ENCODE data around the gene WNT11.

Gene WNT11

GRCh38 chr11:76177250-76177686 lies 29.0 kb downstream of the WNT11 start:
- no peak for DNase-seq
- H3K27ac ChIP-seq, result no peak overlapping the region

GRCh38 chr11:76176463-76176862 lies 29.8 kb downstream of the WNT11 start:
- H3K27ac ChIP-seq, result no peak overlapping the region
- no peaks in the 10 kb centered on the region for H3K27me3 ChIP-seq (replicated peaks)
- H3K4me3 ChIP-seq (ENCODE audit: low read depth, low read length), result no peak overlapping the region
- H3K36me3 ChIP-seq (replicated peaks), result no peaks in the 10 kb centered on the region
- in situ Hi-C loops (cut with HindIII; ENCODE audit: low pct_ligation_motif_present, low sequenced_read_pairs), result no loop called here
- TF ChIP-seq CTCF (IDR thresholded peaks at IDR 0.05; ENCODE audit: low read depth, low read length, missing control alignments), result no peak
- no peak for DNase-seq

More at GRCh38 chr11:76177250-76177686, 29.0 kb downstream of the WNT11 start:
- Histone ChIP-seq H3K4me3 (ENCODE audit: low read depth, low read length) (no peak overlapping the region), H3K36me3 (replicated peaks) (no peaks in the 10 kb centered on the region), H3K27me3 (replicated peaks) (no peaks in the 10 kb centered on the region)
- no peak for TF ChIP-seq CTCF (IDR thresholded peaks at IDR 0.05; ENCODE audit: low read depth, low read length, missing control alignments)
- in situ Hi-C loops (cut with HindIII; ENCODE audit: low pct_ligation_motif_present, low sequenced_read_pairs), result no loop called here

- Histone ChIP-seq H3K27ac (no peak overlapping the region), H3K4me3 (ENCODE audit: low read depth, low read length) (no peak overlapping the region), H3K36me3 (replicated peaks) (no peaks in the 10 kb centered on the region), H3K27me3 (replicated peaks) (no peaks in the 10 kb centered on the region)
- no peak for DNase-seq
- in situ Hi-C loops (cut with HindIII; ENCODE audit: low pct_ligation_motif_present, low sequenced_read_pairs), result no loop called here
- no peak for TF ChIP-seq CTCF (IDR thresholded peaks at IDR 0.05; ENCODE audit: low read depth, low read length, missing control alignments)
Measured at GRCh38 chr11:76175783-76176182, 30.5 kb downstream of the WNT11 start.

- no peaks in the 10 kb centered on the region for H3K36me3 ChIP-seq (replicated peaks)
- no peak for TF ChIP-seq CTCF (IDR thresholded peaks at IDR 0.05; ENCODE audit: low read depth, low read length, missing control alignments)
- H3K27ac ChIP-seq, result no peak overlapping the region
- H3K27me3 ChIP-seq (replicated peaks), result no peaks in the 10 kb centered on the region
- no peak for DNase-seq
- H3K4me3 ChIP-seq (ENCODE audit: low read depth, low read length), result no peak overlapping the region
- in situ Hi-C loops (cut with HindIII; ENCODE audit: low pct_ligation_motif_present, low sequenced_read_pairs), result no loop called here
Measured at GRCh38 chr11:76174330-76174729, 32.0 kb downstream of the WNT11 start.

GRCh38 chr11:76173663-76174062 lies 32.6 kb downstream of the WNT11 start:
- no peak for TF ChIP-seq CTCF (IDR thresholded peaks at IDR 0.05; ENCODE audit: low read depth, low read length, missing control alignments)
- in situ Hi-C loops (cut with HindIII; ENCODE audit: low pct_ligation_motif_present, low sequenced_read_pairs), result no loop called here
- no peak for DNase-seq

GRCh38 chr11:76172583-76172982 lies 33.7 kb downstream of the WNT11 start:
- Histone ChIP-seq H3K36me3 (replicated peaks) (no peaks in the 10 kb centered on the region), H3K27ac (no peak overlapping the region), H3K27me3 (replicated peaks) (no peaks in the 10 kb centered on the region), H3K4me3 (ENCODE audit: low read depth, low read length) (no peak overlapping the region)
- in situ Hi-C loops (cut with HindIII; ENCODE audit: low pct_ligation_motif_present, low sequenced_read_pairs), result no loop called here
- no peak for TF ChIP-seq CTCF (IDR thresholded peaks at IDR 0.05; ENCODE audit: low read depth, low read length, missing control alignments)
- DNase-seq, result no peak

More at GRCh38 chr11:76173663-76174062, 32.6 kb downstream of the WNT11 start:
- no peak overlapping the region for H3K4me3 ChIP-seq (ENCODE audit: low read depth, low read length)
- H3K36me3 ChIP-seq (replicated peaks), result no peaks in the 10 kb centered on the region
- no peak overlapping the region for H3K27ac ChIP-seq
- no peaks in the 10 kb centered on the region for H3K27me3 ChIP-seq (replicated peaks)

Data from brain microvascular endothelial cell (primary cell).